PC-3 (cell line): ENCODE measurements around the gene RAP1GAP2. TPM values are rescaled to one million over a fixed set of nuclear protein-coding genes. Genes with fewer than 3 reads are reported as not detected.

Experiments used
- ATAC-seq: fragments of 200-7000 bp; cut with Tn5 transposase; 2 replicates; pipeline ENCODE4 v1.9.1; 2020; ENCODE audit warnings: mild to moderate bottlenecking, moderate library complexity
- BruUV-seq: library from RNA; stranded (reverse); fragments of 400-500 nt; replicated peaks from 2 replicates; lab custom pipeline; 2021; lab: Mats Ljungman, UMichigan
- CTCF ChIA-PET: fragments of 300-600 bp; sonication (Branson Sonifier 250); formaldehyde crosslinking; loops from one replicate; lab custom pipeline; 2022; ENCODE audit warnings: antibody characterized with exemption; lab: Charles Lee
- POLR2A ChIA-PET: fragments of 300-600 bp; sonication (Branson Sonifier 250); formaldehyde crosslinking; loops from one replicate; lab custom pipeline; 2022; ENCODE audit warnings: antibody characterized with exemption; ENCODE audit not compliant: unreplicated experiment; lab: Charles Lee
- DNase-seq: peaks from one replicate; pipeline ENCODE4 v3.0.0-alpha.2; 2015
- H2AFZ ChIP-seq: fragments of 300-600 bp; sonication (generic); 2 replicates; pipeline ENCODE4 v1.6.0; 2016; ENCODE audit warnings: antibody characterized with exemption, low read length
- H3F3A ChIP-seq: fragments of 300-600 bp; sonication (generic); one replicate; pipeline ENCODE4 v1.6.0; 2017; ENCODE audit warnings: antibody characterized with exemption, low read length, control low read depth, mild to moderate bottlenecking; ENCODE audit not compliant: unreplicated experiment
- H3K27ac ChIP-seq: fragments of 300-600 bp; sonication (generic); 2 replicates; pipeline ENCODE4 v1.5.1; 2016; ENCODE audit warnings: mild to moderate bottlenecking, low read length
- H3K27me3 ChIP-seq: fragments of 300-600 bp; sonication (generic); 2 replicates; pipeline ENCODE4 v1.6.1; 2016; ENCODE audit warnings: low read length, mixed read lengths
- H3K36me3 ChIP-seq: fragments of 300-600 bp; sonication (generic); 2 replicates; pipeline ENCODE4 v1.6.1; 2016; ENCODE audit warnings: low read depth, mixed run types, low read length, mixed read lengths
- H3K4me1 ChIP-seq: fragments of 300-600 bp; sonication (generic); 2 replicates; pipeline ENCODE4 v1.5.1; 2016; ENCODE audit warnings: low read length; ENCODE audit not compliant: insufficient read depth
- H3K4me2 ChIP-seq: fragments of 300-600 bp; sonication (generic); 2 replicates; pipeline ENCODE4 v1.6.0; 2016; ENCODE audit warnings: low read length
- H3K4me3 ChIP-seq: fragments of 300-600 bp; sonication (generic); 2 replicates; pipeline ENCODE4 v1.5.1; 2016; ENCODE audit warnings: mild to moderate bottlenecking, low read length, mixed read lengths
- H3K79me2 ChIP-seq: fragments of 300-600 bp; sonication (generic); 2 replicates; pipeline ENCODE4 v1.6.1; 2017; ENCODE audit warnings: low read length, mixed read lengths
- H3K9ac ChIP-seq: fragments of 300-600 bp; sonication (generic); 2 replicates; pipeline ENCODE4 v1.6.0; 2016; ENCODE audit warnings: mild to moderate bottlenecking, low read length
- H3K9me2 ChIP-seq: fragments of 300-600 bp; sonication (generic); replicated peaks from 2 replicates; pipeline ENCODE4 v1.6.1; 2016; ENCODE audit warnings: mixed run types, low read length, mixed read lengths
- H3K9me3 ChIP-seq: fragments of 300-600 bp; sonication (generic); 2 replicates; pipeline ENCODE4 v1.6.1; 2016; ENCODE audit warnings: low read length, mixed read lengths
- H4K20me1 ChIP-seq: fragments of 300-600 bp; sonication (generic); 2 replicates; pipeline ENCODE4 v1.6.1; 2016; ENCODE audit warnings: low read length, mixed read lengths
- CTCF ChIP-seq: fragments of 300-600 bp; sonication (generic); conservative IDR thresholded peaks from 2 replicates; pipeline ENCODE4 v1.5.1; 2017; ENCODE audit warnings: antibody characterized with exemption, low read depth, mild to moderate bottlenecking, low read length
- EZH2 ChIP-seq: fragments of 300-600 bp; sonication (generic); IDR thresholded peaks from one replicate; pipeline ENCODE4 v1.6.1; 2017; ENCODE audit warnings: antibody characterized with exemption, mild to moderate bottlenecking, low read length; ENCODE audit not compliant: unreplicated experiment
- EZH2phosphoT487 ChIP-seq: fragments of 300-600 bp; sonication (generic); IDR thresholded peaks from 2 replicates; pipeline ENCODE4 v1.6.1; 2018; ENCODE audit warnings: mild to moderate bottlenecking, antibody characterized with exemption, low read length, borderline replicate concordance
- intact Hi-C: fragments of 100-400 bp; cut with micrococcal nuclease; formaldehyde crosslinking; loops from 2 replicates; pipeline ENCODE4 v1.9.0; 2023
- total RNA-seq: library from RNA; depleted of rRNA; stranded (reverse); fragments of >200 nt; gene quantifications from 2 replicates; pipeline ENCODE4 v1.2.3, GENCODE V29; 2014

RAP1GAP2 gene
- total RNA-seq, 1 experiment from 2014 or later = 14.5 TPM

DNA sequence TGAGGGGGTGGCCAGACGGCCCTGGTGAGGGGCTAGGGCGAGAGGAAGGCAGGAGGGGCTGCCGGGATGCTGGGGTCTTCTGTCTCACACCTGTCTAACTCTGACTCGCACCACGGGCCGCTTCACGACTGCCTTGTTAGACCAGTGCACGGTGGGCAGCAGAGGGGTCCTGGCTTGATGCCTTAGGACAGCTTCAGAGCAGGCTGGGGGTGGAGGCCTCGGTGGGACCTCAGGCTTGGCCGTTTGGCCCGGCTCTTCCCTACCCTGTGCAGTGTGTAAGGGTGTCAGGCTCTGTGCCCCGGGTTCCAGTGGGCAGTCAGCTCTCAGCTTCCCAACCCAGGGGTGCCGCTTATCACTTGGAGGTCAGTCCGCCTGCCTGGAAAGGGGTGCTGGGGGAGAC lies 166.5 kb downstream of the RAP1GAP2 start:
- TF ChIP-seq EZH2phosphoT487 (no peak), CTCF (no peak), EZH2 (no peak)
- POLR2A ChIA-PET = no interaction called here
- H3K4me2 ChIP-seq = no peak overlapping the region
- CTCF ChIA-PET = no interaction called here
- no peaks in the 10 kb centered on the region for H4K20me1 ChIP-seq
- no peaks in the 10 kb centered on the region for H3K36me3 ChIP-seq
- no peak overlapping the region for H3K27ac ChIP-seq
- H2AFZ ChIP-seq = no peak overlapping the region
- no TSS peak for BruUV-seq
- no peak for DNase-seq
- H3K9me2 ChIP-seq = no peaks in the 10 kb centered on the region
- H3K9ac ChIP-seq = no peak overlapping the region
- H3F3A ChIP-seq = peaks cover 9% of the 10 kb centered on the region
- H3K9me3 ChIP-seq = no peaks in the 10 kb centered on the region
- H3K79me2 ChIP-seq = peaks cover 16% of the 10 kb centered on the region
- H3K4me3 ChIP-seq = no peak overlapping the region
- no peak for ATAC-seq
- peaks cover 46% of the 10 kb centered on the region for H3K4me1 ChIP-seq
- intact Hi-C loops = no loop called here
- no peaks in the 10 kb centered on the region for H3K27me3 ChIP-seq

DNA sequence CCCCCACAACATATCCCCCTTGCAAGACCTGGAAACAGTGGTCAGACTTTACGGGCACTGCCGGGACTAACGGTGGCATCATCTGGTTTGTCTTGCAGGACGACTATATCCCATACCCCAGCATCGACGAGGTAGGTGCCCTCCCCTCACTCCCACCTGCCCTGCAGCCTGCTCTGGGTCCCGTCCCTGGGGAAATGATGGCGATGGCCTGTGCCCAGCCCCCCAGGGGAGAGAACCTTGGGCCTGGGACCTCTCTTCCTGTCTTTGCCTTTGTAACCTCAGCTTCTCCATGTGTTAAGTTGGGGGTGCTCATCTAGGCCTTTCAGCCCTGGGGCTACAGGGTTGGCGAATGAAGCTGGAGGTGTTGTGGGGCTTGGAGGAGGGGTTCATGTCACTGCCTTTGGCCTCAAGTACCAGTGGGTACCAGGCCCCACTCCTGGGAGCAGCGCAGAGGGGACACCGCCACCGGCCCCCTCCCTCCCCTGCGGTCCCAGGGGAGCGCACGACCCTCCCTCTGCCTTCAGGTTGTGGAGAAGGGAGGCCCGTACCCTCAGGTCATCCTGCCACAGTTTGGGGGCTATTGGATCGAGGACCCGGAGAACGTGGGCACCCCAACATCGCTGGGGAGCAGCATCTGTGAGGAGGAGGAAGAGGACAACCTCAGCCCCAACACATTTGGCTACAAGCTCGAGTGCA lies 167.2 kb downstream of the RAP1GAP2 start:
- TF ChIP-seq EZH2 (no peak), CTCF (no peak), EZH2phosphoT487 (no peak)
- ATAC-seq = no peak
- H3K4me2 ChIP-seq = no peak overlapping the region
- no peaks in the 10 kb centered on the region for H3K36me3 ChIP-seq
- H3K9me2 ChIP-seq = no peaks in the 10 kb centered on the region
- no peaks in the 10 kb centered on the region for H4K20me1 ChIP-seq
- ChIA-PET POLR2A (no interaction called here), CTCF (no interaction called here)
- no peak overlapping the region for H3K4me3 ChIP-seq
- 0 out of 2 replicates have a peak, but pooled peaks cover 10% of the 10 kb centered on the region for H3K79me2 ChIP-seq
- H3K27ac ChIP-seq = no peak overlapping the region
- no peaks in the 10 kb centered on the region for H3K27me3 ChIP-seq
- H3F3A ChIP-seq = peaks cover 9% of the 10 kb centered on the region
- no peaks in the 10 kb centered on the region for H3K9me3 ChIP-seq
- peaks cover 39% of the 10 kb centered on the region for H3K4me1 ChIP-seq
- no TSS peak for BruUV-seq
- intact Hi-C loops = no loop called here
- H3K9ac ChIP-seq = no peak overlapping the region
- H2AFZ ChIP-seq = no peak overlapping the region
- no peak for DNase-seq

DNA sequence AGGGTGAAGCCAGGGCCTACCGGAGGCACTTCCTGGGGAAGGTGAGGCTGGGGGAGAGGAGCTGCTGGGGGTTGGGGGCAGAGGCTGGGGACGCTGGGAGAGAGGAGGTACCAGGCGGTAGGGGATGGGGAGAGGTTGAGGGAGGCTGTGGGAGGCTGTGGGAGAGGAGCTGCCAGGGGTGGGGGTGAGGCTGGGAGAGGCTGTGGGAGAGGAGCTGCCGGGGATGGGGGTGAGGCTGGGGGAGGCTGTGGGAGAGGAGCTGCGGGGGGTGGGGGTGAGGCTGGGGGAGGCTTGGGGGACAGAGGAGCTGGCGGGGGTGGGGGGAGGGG lies 167.8 kb downstream of the RAP1GAP2 start:
- no peak overlapping the region for H3K4me2 ChIP-seq
- H3K4me3 ChIP-seq = no peak overlapping the region
- no TSS peak for BruUV-seq
- TF ChIP-seq CTCF (no peak), EZH2phosphoT487 (no peak), EZH2 (no peak)
- POLR2A ChIA-PET = no interaction called here
- H3K27me3 ChIP-seq = no peaks in the 10 kb centered on the region
- CTCF ChIA-PET = no interaction called here
- no peaks in the 10 kb centered on the region for H3K9me2 ChIP-seq
- H3K4me1 ChIP-seq = peaks cover 37% of the 10 kb centered on the region
- no peaks in the 10 kb centered on the region for H3K9me3 ChIP-seq
- no peaks in the 10 kb centered on the region for H3K36me3 ChIP-seq
- H3K27ac ChIP-seq = no peak overlapping the region
- DNase-seq = no peak
- ATAC-seq = no peak
- H3K9ac ChIP-seq = no peak overlapping the region
- 0 out of 2 replicates have a peak, but pooled peaks cover 6% of the 10 kb centered on the region for H3K79me2 ChIP-seq
- H4K20me1 ChIP-seq = no peaks in the 10 kb centered on the region
- peaks cover 9% of the 10 kb centered on the region for H3F3A ChIP-seq
- intact Hi-C loops = no loop called here
- no peak overlapping the region for H2AFZ ChIP-seq
